Measurements from ENCODE around the gene ERLEC1. TPM values are rescaled to one million over a fixed set of nuclear protein-coding genes. Genes with fewer than 3 reads are reported as not detected.
"Not testable (repeated sequence)": the region's sequence is repeated elsewhere in the genome, so short reads cannot be mapped to it uniquely, and the experiment has no call there.

The ERLEC1 gene, protein sequence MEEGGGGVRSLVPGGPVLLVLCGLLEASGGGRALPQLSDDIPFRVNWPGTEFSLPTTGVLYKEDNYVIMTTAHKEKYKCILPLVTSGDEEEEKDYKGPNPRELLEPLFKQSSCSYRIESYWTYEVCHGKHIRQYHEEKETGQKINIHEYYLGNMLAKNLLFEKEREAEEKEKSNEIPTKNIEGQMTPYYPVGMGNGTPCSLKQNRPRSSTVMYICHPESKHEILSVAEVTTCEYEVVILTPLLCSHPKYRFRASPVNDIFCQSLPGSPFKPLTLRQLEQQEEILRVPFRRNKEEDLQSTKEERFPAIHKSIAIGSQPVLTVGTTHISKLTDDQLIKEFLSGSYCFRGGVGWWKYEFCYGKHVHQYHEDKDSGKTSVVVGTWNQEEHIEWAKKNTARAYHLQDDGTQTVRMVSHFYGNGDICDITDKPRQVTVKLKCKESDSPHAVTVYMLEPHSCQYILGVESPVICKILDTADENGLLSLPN
- 15.2 and 17.3 TPM in 2 replicates for total RNA-seq (2014; rRNA removed; shearing (Covaris generic))

DNA sequence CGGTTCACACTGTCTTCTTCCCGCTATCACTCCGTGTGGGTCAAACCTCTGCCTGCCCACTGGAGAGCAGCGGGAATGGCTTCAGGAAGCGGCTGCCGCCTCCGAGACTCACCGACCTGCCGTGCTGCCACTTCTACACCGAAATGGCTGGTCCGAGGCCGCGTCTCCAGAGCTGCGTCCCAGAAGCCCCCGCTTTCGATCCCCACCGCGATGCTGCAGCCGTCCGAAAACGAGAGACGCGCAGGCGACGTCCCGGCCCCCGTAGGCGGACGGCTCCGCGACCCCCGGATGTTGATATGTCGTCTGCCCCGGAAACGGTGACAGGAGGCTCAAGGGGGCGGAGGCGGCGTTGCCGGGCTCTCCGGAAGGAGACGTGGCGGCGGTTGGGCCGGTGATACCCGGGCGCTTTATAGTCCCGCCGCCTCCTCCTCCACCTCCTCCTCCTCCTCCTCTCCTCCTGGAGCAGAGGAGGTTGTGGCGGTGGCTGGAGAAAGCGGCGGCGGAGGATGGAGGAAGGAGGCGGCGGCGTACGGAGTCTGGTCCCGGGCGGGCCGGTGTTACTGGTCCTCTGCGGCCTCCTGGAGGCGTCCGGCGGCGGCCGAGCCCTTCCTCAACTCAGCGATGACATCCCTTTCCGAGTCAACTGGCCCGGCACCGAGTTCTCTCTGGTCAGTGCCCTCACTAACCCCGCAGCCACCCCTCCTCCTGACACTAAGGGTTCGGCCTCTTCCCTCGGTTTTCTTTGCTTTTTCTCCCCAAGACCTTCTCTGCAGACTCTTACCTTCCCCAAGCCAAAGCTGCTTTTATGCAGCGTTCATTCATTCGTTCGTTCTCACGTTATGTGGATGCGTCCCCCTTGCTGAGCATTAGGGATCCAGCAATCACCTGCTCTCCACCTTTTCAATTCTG lies at the start of gene ERLEC1, which contains the start of gene ASB3:
Gene ERLEC1, plus strand, starts transcription at position 340 of the 909 bp plus-strand sequence. Its CDS starts 167 bp downstream, at position 507.
Gene ASB3, minus strand, starts transcription at position 249 of the 909 bp plus-strand sequence. CDS start 21,381 bp downstream, outside the sequence.
- in situ Hi-C loops (cut with HindIII; ENCODE audit: low sequenced_read_pairs): no loop called here
- DNase-seq (ENCODE audit: low spot score): peak; percentile 88

DNA sequence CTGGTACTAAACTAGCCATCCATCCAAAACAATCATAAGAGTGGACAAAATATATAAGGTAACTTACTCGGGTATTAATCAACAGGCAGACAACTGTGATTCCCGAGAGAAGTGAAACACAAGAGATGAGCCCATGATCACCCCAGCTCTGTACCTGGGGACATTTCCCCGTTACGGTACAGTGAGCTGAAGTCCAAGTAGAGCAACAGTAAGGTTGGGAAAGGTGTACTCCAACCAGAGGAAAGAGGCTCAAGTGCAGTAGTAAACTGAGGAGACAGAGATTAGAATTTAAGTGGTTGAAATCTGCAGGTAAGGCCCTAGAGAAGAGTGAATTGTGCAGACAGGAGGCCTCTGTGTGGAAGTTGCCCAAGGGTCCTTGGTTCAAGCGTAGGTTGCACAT lies 49.8 kb upstream of the ERLEC1 start:
- in situ Hi-C loops (cut with HindIII; ENCODE audit: low sequenced_read_pairs): no loop called here
- no peak for DNase-seq (ENCODE audit: low spot score)

DNA sequence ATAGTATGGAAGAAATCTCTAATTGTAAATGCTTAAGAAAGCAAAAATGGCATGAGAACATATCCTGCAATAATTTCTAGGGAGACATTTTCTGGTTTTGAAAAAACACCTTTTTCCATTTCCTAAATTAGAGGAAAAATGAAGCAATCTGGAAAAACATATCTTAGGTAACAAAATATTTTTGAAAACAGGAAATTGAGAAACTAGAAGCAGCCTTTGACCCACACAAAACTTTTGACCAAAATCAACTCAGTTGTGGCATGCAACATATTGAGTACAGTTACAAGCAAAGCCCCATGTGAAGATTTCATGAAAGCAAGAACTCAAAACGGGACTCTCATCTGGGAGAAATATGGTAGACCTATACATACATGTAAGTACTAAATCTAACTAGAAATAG lies 47.8 kb upstream of the ERLEC1 start:
- DNase-seq (ENCODE audit: low spot score): no peak
- in situ Hi-C loops (cut with HindIII; ENCODE audit: low sequenced_read_pairs): no loop called here

DNA sequence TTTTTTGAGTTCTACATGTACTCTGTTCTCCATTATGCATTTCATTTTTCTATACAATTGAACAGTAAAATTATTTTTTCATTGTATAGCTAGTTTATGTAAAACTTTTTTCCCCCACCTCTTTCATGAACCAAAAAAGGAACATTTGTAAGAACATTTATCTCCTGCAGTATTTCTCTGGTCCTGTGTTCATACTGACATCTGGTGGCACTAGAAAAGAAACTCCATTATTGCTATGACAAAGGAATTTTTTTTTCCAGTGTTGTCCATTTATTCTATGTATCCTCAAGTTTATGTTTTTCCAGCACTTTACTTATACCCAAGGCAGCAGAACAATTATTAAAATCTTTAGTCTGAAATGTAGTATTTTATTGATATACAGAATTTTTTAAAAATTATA lies 46.7 kb upstream of the ERLEC1 start:
- DNase-seq (ENCODE audit: low spot score): peak; percentile 33
- in situ Hi-C loops (cut with HindIII; ENCODE audit: low sequenced_read_pairs): no loop called here

DNA sequence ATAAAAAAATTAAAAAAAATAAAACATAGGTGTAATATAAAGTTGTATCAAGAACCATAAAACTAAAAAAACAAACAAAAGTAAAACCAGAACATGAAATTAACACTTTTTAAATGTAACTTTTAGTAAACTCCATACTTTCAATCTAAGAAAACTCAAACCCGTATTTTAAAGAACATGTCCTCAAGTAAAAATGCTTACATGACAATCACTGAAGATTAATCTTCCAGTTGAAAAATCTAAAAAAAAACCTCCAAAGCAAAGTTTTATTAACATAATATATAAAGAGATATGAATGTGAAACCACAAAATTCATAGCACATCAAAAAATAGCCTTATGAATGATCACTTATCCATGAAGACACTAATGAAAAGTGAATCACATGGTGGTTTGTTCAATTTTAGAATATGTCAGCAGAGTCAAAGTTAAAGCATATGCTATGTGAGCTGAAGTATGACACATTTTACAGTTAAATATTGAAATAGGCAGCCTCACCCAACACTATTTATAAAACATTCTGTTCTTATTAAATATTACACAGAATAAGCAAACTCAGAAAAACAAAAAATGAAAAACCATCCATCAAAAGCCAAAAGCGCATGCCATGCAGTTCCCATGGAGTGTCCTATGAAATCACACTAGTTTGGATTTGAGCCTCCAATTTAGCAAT lies 42.3 kb upstream of the ERLEC1 start:
- in situ Hi-C loops (cut with HindIII; ENCODE audit: low sequenced_read_pairs): no loop called here

DNA sequence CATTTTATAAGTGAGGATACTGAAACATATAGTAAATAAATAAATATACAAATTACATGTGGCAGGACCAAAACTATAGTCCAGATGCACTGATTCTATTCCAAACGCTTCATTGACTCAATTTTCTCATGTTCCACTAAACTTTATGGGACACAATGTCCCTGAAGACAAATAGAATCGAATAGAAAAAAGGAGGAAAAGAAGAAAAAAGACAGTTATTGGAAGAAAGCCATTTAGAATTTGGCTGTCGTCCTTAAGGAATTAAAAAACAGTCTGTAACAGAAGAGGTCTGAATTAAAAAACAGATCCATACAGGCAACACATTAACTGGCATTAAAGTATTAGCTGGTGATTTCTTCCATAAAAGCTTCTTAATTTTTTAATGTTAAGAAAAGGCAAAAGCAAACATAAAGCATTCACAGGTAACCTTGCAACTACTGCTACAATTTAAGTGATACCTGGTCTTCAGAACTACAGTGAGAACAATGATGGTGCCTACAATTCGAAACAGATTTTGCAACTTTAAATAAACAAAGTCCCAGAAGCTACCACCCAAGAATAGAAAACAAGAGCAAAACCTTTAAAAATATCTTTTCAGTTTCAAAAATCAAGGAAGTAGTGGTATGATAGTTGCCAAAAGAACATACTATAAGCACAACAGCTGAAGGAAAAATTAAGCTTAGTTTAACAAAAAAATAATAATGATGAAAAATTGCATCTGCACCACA lies 36.6 kb upstream of the ERLEC1 start:
- in situ Hi-C loops (cut with HindIII; ENCODE audit: low sequenced_read_pairs): no loop called here
- no peak for DNase-seq (ENCODE audit: low spot score)

More for the DNA sequence above, 42.3 kb upstream of the ERLEC1 start:
- no peak for DNase-seq (ENCODE audit: low spot score)

GRCh38 chr2:53751728-53752127 lies 35.1 kb upstream of the ERLEC1 start:
- DNase-seq (ENCODE audit: low spot score): no peak
- in situ Hi-C loops (cut with HindIII; ENCODE audit: low sequenced_read_pairs): no loop called here

- in situ Hi-C loops (cut with HindIII; ENCODE audit: low sequenced_read_pairs): no loop called here
- no peak for DNase-seq (ENCODE audit: low spot score)
These were observed 34.5 kb upstream of the ERLEC1 start for GRCh38 chr2:53752385-53752784.

- in situ Hi-C loops (cut with HindIII; ENCODE audit: low sequenced_read_pairs): no loop called here
- DNase-seq (ENCODE audit: low spot score): no peak
These were observed 33.8 kb upstream of the ERLEC1 start for GRCh38 chr2:53753041-53753440.

DNA sequence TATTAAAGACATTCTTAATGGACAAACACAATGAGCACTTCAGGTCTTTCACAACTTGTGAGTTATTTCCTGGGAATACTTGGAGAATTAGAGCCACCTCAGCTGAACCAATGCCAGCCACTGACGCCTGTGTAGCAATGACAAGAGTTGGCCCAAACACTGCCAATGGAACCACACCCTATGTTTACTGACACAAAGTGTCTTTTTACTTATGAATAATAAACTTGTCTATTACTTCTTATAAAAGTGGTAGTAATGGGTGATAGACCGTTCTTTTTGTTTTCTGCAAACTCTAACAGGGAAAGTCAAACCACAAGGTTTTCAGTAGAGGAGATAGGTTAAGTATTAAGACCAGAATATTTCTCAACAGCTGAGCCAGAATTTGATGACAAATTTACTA lies 31.7 kb upstream of the ERLEC1 start:
- in situ Hi-C loops (cut with HindIII; ENCODE audit: low sequenced_read_pairs): no loop called here
- no peak for DNase-seq (ENCODE audit: low spot score)

GRCh38 chr2:53756644-53757043 lies 30.2 kb upstream of the ERLEC1 start:
- no peak for DNase-seq (ENCODE audit: low spot score)
- in situ Hi-C loops (cut with HindIII; ENCODE audit: low sequenced_read_pairs): no loop called here

GRCh38 chr2:53757206-53757605 lies 29.6 kb upstream of the ERLEC1 start:
- DNase-seq (ENCODE audit: low spot score); in situ Hi-C loops (cut with HindIII; ENCODE audit: low sequenced_read_pairs): not testable (repeated sequence)

DNA sequence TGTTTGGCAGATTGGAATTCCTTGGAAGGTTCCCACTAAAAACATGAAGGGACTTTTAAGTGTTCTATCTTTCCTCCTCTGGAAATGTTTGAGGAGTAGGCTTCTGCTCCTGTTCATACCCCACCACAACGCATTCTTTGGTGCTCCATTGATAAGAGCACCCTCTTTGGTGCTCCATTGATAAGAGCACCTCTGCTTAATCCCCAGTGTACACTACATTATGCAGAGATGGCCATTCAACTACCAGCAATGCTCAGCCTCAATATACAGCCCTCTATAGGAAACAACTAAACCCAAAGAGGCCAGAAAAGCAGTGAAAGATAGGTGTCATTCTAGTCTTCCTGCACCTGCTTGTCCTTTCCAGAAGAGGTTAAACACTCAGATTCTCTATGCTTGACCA lies 21.1 kb upstream of the ERLEC1 start:
- no peak for DNase-seq (ENCODE audit: low spot score)
- in situ Hi-C loops (cut with HindIII; ENCODE audit: low sequenced_read_pairs): no loop called here

DNA sequence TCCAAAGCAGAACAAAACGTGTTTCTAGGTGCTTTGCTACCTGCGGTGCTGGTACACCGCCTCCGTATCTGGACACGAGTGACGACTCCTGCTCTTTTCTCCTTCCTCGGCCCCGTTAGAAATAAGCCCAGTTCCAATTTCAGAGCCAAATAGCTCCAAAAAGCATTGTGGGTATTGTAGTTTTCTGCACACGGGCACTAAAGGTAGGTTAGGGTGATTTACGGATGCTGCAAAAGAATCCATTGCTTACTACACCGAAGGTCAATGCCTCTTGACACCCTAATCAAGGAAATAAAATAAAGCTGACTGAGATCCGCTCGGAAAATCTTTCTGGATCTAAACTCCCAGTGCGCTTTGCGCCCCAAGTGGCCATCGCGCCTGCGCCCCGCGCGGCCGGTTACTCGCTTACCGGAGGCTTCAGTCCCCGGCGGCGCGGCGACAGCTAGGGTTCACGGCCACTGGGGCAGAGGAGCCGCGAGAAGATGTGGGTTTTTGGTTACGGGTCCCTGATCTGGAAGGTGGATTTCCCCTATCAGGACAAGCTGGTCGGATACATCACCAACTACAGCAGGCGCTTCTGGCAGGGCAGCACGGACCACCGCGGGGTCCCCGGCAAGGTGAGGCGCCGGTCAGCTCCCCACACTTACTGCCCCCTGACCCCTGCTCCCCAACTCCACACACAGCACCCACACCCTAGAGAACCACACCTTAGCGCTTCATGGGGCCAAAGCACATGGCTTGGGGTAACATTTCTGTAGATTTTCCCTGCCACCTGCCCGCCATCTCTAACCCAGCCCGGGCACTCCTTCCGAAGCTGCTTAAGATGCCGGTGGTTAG lies 19.2 kb upstream of the ERLEC1 start, which contains the start of gene CHAC2:
Gene CHAC2, plus strand, starts transcription at position 400 of the 837 bp plus-strand sequence. Its CDS starts 83 bp downstream, at position 483.
- DNase-seq (ENCODE audit: low spot score): peak; percentile 87

GRCh38 chr2:53768242-53768542 lies 18.7 kb upstream of the ERLEC1 start:
- in situ Hi-C loops (cut with HindIII; ENCODE audit: low sequenced_read_pairs): no loop called here
- DNase-seq (ENCODE audit: low spot score): no peak

More for the DNA sequence above, 19.2 kb upstream of the ERLEC1 start, which contains the start of gene CHAC2:
- in situ Hi-C loops (cut with HindIII; ENCODE audit: low sequenced_read_pairs): no loop called here

DNA sequence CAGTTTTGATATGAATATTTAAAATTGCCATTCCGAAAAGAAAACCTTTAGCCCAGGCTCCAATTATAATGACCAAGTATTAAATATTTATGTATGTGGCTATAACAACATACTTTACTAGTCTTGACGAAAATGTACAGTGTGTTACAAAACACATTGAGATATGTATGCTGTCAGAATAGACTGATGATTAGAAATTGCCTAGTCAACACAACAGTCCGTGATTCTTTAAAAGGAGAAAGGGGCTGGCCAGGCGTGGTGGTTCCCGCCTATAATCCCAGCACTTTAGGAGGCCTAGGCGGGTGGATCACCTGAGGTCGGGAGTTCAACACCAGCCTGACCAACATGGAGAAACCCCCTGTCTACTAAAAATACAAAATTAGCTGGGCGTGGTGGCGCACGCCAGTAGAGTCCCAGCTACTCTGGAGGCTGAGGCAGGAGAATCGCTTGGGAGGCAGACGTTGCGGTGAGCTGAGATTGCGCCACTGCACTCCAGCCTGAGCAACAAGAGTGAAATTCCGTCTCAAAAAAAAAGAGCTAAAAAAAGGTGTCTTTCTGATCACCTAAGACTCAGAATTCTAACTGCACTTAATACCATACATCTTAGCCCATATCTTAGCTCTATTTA lies 17.4 kb upstream of the ERLEC1 start:
- in situ Hi-C loops (cut with HindIII; ENCODE audit: low sequenced_read_pairs): no loop called here
- DNase-seq (ENCODE audit: low spot score): no peak

DNA sequence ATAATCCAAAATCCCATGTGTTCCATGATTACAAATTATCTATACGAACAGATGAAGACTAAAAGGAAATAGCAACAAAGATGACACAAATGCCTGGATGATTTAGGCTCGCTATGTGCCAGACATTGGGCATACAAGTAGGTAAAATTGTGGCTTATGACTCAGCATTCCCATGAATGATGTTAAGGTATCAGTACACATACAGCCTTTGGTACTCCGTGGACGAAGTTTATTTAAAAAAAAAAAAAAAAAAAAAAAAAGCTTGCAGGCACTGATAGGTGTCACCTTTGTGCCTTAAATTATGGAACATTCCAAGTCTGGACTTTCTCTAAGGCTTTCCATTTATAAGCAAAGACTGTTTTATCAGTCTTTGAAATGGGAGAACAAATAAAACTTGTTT lies 16.6 kb upstream of the ERLEC1 start:
- DNase-seq (ENCODE audit: low spot score): no peak
- in situ Hi-C loops (cut with HindIII; ENCODE audit: low sequenced_read_pairs): no loop called here
